Measurements from ENCODE around the gene ALDOA.

Gene ALDOA

GRCh38 chr16:30066761-30067583 is 1.4 kb downstream of the ALDOA start:
- peak overlapping the region; percentile 93 for H3K27ac ChIP-seq
- TF ChIP-seq, protein P1, sequence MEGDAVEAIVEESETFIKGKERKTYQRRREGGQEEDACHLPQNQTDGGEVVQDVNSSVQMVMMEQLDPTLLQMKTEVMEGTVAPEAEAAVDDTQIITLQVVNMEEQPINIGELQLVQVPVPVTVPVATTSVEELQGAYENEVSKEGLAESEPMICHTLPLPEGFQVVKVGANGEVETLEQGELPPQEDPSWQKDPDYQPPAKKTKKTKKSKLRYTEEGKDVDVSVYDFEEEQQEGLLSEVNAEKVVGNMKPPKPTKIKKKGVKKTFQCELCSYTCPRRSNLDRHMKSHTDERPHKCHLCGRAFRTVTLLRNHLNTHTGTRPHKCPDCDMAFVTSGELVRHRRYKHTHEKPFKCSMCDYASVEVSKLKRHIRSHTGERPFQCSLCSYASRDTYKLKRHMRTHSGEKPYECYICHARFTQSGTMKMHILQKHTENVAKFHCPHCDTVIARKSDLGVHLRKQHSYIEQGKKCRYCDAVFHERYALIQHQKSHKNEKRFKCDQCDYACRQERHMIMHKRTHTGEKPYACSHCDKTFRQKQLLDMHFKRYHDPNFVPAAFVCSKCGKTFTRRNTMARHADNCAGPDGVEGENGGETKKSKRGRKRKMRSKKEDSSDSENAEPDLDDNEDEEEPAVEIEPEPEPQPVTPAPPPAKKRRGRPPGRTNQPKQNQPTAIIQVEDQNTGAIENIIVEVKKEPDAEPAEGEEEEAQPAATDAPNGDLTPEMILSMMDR (conservative IDR thresholded peaks at IDR 0.05): no peak

DNA sequence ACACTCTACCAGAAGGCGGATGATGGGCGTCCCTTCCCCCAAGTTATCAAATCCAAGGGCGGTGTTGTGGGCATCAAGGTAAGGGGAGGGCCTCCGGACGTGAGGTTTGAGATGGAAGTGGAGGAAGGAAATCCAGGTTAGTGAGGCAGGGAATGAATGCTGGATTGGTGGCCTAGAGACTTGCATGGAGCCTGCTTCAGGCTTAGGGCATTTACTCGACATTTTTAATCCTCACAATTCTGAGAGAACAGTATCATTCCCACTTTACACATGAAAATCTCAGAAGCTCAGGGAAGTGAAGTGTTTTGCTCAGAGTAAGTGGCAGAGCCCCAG is 2.0 kb downstream of the ALDOA start:
- H3K27ac ChIP-seq: peak overlapping the region; percentile 93; the same call in 1 of the 2 replicates

DNA sequence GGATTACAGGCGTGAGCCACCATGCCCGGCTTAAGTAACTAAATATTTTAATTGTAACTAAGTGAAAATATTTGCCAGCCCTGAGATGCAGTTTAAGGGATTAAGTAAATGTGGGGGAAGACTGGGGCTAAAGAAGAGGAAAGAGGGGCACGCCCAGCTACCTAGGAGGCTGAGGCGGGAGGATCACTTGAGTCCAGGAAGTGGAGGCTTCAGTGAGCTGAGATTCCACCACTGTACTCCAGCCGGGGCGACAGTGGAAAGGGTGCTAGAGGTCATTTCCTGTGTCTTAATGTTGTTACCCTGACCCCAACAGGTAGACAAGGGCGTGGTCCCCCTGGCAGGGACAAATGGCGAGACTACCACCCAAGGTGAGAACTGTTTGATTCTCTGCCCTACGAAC is 2.8 kb downstream of the ALDOA start:
- TF ChIP-seq, protein P1 (conservative IDR thresholded peaks at IDR 0.05): no peak
- H3K27ac ChIP-seq: peak overlapping the region; percentile 93; the same call in 1 of the 2 replicates

More for the DNA sequence above, 2.0 kb downstream of the ALDOA start:
- TF ChIP-seq, protein P1 (conservative IDR thresholded peaks at IDR 0.05): no peak

DNA sequence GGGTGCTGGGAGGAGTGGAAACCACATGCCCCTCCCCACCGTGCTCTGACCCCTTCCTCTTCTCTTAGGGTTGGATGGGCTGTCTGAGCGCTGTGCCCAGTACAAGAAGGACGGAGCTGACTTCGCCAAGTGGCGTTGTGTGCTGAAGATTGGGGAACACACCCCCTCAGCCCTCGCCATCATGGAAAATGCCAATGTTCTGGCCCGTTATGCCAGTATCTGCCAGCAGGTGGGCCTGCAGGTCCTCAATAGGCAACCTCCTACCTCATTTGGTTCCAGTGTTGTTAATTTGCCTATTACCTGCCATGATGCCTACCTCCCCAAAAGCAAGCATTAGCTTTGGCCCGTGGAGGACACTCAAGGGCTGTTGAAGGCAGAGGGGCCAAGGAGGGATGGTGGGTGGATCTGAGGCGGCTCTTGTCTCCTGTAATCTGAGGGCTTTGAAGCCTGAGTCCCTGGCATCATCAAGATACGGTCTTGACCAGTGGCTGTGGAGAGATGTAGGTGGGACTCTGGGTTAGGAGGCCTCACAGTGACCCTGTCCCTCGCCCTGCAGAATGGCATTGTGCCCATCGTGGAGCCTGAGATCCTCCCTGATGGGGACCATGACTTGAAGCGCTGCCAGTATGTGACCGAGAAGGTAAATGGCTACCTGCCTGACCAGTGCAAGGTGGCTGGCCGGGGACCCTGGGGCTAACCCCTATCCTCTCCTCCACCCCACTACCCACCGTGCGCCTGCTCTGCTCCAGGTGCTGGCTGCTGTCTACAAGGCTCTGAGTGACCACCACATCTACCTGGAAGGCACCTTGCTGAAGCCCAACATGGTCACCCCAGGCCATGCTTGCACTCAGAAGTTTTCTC is 3.4 kb downstream of the ALDOA start:
- TF ChIP-seq, protein P1 (conservative IDR thresholded peaks at IDR 0.05): peak; percentile 58
- H3K27ac ChIP-seq: no peak overlapping the region

DNA sequence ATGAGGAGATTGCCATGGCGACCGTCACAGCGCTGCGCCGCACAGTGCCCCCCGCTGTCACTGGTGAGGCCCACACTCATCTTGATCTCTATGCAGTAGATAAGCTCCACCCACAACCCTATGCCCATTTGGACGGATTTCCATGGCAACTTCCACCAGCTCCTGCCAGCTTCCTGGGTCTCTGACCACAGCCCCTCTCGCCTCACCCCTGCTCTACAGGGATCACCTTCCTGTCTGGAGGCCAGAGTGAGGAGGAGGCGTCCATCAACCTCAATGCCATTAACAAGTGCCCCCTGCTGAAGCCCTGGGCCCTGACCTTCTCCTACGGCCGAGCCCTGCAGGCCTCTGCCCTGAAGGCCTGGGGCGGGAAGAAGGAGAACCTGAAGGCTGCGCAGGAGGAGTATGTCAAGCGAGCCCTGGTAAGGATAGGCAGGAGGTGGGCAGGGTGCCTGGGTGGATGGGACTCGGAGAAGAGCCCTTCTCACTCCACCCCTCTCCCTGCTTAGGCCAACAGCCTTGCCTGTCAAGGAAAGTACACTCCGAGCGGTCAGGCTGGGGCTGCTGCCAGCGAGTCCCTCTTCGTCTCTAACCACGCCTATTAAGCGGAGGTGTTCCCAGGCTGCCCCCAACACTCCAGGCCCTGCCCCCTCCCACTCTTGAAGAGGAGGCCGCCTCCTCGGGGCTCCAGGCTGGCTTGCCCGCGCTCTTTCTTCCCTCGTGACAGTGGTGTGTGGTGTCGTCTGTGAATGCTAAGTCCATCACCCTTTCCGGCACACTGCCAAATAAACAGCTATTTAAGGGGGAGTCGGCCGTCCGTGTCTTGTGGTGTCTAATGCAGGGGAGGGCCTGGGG is 4.3 kb downstream of the ALDOA start:
- H3K27ac ChIP-seq: no peak overlapping the region
- TF ChIP-seq, protein P1 (conservative IDR thresholded peaks at IDR 0.05): no peak

- H3K27ac ChIP-seq: no peak overlapping the region
- TF ChIP-seq, protein P1 (conservative IDR thresholded peaks at IDR 0.05): no peak
Measured at GRCh38 chr16:30070490-30070889, 4.9 kb downstream of the ALDOA start.
